Ramos (cell line): Measurements from ENCODE around the gene INPP5A.

Source experiments
- in situ Hi-C: fragments of 300-500 bp; cut with MboI; formaldehyde crosslinking; loops from one replicate; pipeline ENCODE4 v1.14.3; 2022; ENCODE audit warnings: low sequenced_read_pairs; ENCODE audit not compliant: unreplicated experiment

INPP5A gene

DNA sequence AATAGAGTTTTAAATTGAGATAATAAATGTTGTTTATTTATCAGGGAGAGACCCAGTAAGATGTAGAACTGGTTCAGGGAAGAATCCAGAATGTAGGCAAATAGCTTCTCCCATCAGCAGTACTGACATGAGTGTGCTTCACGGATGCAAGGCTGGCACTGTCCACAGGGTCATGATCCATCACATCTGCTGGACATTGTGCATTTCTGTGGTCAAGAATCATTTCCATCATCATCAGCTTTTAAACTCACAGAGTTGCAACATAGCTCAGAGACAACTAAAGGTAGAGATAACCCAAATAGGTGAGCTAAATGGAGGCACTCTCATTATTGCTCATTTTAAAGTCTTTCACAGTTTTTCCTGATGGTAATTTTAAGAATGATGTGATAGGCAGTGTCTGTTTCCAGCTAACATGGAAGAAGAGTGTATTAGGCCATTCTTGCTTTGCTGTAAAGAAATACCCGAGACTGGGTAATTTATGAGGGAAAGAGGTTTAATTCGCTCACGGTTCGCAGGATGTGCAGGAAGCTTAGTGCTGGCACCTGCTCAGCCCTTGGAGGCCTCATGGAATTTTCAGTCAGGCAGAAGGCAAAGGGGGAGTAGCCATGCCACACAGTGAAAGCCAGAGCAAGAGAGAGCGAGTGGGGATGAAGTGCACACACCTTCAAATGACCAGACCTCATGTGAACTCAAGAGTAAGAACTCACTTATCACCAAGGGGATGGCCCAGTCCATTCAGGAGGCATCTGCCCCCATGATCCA lies 80.8 kb downstream of the INPP5A start:
- in situ Hi-C loops: no loop called here

DNA sequence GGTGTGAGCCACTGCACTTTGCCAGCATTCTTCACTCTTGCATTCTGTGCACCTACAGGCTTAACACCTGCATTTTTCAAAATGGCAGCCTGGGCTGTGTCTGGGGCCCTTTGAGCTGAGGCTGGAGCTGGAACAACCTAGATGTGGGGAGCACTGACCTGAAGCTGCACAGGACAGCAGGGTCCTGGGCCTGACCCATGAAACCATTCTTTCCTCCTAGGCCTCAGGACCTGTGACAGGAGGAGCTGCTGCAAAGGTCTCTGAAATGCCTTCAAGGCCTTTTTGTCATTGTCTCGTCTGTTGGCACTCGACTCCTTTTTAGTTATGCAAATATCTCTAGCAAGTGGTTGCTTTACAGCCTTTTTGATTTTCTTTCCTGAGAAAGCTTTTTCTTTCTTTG lies 82.3 kb downstream of the INPP5A start:
- in situ Hi-C loops: no loop called here

DNA sequence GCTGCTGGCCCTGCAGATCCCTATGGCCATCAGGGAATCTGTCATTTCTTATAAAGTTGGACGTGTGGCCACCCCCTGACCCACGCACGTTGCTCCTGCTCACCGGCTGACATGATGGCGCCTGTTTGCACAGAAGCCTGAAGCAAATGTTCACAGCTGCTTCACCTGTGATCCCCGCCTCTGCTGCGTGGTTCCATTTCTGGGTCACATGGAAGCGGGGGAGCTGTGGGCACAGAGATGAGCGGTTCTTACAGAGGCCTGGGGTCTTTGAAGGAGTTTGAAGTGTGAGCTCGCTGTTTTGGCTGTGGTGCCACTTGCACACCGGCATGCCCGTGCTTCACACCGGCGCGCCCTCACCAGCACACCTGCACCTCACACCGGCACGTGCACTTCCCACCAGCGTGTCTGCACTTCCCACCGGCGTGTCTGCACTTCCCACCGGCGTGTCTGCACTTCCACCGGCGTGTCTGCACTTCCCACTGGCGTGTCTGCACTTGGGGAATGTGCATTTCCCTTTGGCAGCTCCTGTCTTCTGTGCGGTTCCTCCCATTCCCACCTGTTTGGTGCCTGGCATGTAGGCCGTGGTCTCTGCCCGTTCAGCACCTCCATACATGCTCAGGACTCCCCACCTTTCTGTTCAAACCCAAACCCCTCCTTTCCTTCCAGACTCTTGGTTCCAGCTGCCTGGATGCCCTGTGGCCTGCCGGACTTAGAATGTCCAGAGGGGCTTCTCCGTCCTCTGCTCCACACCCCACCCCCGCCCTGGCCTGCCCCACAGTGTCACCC lies 86.7 kb downstream of the INPP5A start:
- in situ Hi-C loops: no loop called here

DNA sequence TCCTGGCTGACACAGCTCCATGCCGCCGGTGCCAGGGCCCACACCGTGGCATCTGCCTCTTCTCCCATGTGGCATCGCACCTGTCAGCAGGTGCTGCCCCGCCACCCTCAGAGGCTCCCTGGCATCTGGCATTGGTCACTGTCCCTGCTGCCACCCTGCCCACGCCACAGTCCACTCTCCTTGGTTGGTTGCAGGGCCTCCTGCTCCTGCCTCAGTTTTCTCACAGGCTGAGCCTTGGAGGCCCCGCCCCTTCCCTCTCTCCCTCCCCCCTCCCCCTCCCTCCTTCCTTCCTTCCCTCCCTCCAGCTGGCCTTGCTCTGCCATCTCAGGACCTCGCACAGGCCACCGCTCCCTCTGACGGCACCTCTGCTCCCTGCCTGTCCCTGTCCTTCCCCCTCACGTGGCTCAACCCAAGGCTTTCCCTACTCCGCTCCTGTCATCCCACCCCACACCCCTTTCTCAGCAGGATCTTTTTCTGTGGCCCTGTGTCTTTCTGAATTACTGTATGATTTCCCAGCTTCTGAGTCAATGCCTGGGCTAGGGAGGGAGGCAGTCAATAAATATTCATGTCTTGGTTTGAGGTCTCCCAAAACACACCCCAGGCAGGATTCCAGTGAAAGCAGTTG lies 87.4 kb downstream of the INPP5A start:
- in situ Hi-C loops: no loop called here

DNA sequence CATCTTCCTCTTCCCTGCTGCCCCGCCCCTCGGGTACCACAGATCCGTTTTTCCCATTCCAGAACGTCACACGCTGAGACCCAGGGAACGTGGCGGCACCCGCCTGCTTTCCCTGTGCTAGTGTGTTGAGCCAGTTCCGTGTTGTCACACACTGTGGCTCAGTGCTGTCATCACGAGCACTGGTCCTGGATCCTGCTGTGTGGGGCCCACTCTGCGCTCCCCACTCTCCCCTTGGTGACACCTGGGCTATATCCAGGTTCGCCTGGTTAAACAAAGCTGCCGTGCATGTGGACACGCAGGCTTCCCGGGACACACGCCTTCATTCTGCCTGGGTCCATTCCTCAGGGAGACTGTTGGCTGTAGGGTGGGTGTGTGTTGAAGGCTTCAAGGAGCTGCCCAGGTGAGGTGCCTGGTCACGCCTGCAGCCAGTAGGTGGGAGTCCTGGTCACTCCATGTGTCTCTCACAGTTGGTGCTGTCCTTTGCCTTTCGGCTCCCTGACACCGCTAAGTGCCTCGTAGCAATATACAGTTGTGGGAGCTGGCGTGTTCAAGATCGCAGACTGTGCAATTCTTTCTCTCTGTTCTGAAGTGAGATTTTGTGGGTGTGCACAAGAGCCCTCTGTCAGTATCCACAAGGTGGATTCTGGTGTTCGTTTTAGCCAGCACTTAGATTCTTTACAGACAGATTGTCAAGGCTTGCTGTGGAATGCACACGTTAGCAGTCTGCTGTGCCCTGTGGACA lies 88.6 kb downstream of the INPP5A start:
- in situ Hi-C loops: no loop called here

GRCh38 chr10:132626761-132627665 lies 89.4 kb downstream of the INPP5A start:
- in situ Hi-C loops: no loop called here

DNA sequence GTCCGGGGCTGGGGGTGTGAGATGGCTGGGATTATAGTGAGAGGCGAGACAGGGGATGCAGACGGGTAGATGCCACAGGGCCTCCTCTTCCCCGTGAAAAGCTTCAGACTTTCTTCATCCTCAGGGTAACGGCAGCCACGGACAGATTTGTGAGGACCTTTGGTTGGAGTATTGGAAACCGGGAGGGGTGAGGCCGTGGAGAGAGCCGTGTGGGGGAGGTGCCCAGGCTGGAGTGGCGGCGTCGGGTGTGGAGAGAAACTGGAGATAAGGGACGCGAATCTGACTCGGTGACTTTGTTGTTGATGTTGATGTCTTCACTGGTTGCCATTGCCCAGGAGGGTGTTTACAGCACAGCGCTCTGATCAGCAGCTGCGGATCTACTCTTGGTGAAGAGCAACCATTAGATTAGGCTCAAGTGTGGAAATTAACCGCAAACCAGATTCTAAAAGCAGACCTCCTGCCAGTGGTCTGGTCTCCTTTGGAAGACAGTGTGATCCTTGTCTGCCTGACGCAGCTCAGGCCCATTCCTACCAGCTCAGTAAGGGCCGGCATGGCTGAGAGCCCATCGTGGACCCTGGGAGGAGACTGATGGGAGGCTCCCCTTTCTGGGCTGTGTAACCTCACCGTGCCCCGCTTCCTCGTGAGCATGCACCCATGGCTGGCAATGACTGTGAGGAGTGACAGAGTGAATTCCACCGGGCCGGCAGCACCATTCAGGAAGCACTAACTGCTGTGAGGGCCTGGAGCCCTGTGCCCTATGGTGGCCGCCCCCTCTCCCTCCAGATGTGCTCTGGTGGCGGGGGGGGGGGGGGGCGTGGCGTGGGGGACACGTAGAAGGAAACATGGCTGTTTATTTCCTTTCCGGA lies 90.3 kb downstream of the INPP5A start:
- in situ Hi-C loops: no loop called here

- in situ Hi-C loops: no loop called here
Measured at GRCh38 chr10:132628966-132629900, 91.6 kb downstream of the INPP5A start.

DNA sequence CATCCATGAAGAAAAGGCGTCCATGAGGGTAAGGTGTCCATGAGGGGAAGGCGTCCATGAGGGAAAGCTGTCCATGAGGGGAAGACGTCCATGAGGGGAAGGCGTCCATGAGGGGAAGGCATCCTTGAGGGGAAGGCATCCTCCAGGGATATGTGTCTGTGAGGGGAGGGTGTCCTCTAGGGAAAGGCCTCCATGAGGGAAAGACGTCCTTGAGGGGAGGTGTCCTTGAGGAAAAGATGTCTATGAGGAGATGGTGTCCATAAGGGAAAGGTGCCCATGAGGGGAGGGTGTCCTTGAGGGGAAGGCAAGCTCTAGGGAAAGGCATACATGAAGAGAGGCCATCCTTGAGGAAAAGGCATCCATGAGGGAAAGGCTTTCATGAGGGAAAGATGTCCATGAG lies 92.6 kb downstream of the INPP5A start:
- in situ Hi-C loops: loop anchor here (5.0 kb wide), 2 partner anchors 173 to 238 kb away; no protein-coding TSS in a partner anchor

DNA sequence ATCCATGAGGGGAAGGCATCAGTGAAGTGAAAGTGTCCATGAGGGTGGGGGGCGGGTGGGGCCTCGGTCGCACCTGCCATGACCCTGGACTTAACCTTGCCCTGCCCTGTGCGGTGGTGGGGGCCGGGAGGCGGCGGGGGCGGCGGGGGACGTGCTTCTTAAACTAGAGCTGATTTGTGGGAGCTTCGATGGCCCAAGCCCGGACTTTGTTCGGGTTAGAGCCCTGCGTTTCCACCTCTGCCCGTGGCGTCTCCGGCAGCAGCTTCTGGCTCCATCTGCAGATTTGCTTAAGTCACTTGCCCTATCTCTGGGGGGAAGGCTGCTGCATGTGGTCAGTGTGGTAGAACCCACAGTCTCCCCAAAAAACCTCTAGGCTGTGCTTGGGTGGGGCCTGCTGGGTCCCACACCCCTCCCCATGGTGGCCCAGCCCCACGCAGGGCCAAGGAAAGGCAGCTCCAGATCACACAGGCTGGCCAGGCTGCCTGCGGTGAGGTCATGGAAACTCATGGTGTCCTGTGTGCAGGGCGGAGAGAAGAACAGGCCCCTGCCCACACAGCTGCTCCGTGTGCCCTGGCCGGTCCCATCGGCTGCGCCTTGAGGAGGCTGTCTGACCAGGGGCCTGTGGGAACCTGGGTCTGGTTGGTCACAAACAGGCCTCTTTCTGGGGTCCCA lies 93.2 kb downstream of the INPP5A start:
- in situ Hi-C loops: loop anchor here (5.0 kb wide), 2 partner anchors 174 to 239 kb away; no protein-coding TSS in a partner anchor

- in situ Hi-C loops: loop anchor here (5.0 kb wide), 2 partner anchors 174 to 239 kb away; no protein-coding TSS in a partner anchor
Measured at GRCh38 chr10:132631338-132631735, 93.8 kb downstream of the INPP5A start.

DNA sequence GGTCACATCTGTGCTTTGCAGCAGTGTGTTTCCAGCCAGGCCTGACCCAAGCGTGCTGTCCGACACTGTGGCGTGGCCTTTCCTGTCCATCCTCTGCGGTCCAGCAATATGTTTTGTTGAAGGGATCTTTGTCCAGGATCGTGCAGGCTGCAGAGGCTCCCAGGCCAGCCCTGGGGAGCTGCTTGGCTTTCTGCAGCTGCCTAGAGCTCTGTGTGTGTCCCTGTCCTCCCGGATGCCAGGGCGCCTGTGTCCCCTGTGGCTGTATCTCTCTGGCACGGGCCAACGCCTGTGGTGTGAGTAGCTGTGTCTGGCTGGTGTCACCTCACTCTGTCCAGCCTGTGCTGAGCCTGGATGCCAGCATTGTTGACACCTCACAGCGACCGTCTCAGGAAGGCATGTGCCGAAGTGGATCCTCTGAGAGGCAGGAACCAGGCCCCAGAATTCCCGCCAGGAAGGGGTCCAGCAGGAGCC lies 94.5 kb downstream of the INPP5A start:
- in situ Hi-C loops: loop anchor here (5.0 kb wide), 2 partner anchors 175 to 240 kb away; no protein-coding TSS in a partner anchor

GRCh38 chr10:132632851-132633684 lies 95.5 kb downstream of the INPP5A start:
- in situ Hi-C loops: loop anchor here (5.0 kb wide), 2 partner anchors 176 to 241 kb away; no protein-coding TSS in a partner anchor

DNA sequence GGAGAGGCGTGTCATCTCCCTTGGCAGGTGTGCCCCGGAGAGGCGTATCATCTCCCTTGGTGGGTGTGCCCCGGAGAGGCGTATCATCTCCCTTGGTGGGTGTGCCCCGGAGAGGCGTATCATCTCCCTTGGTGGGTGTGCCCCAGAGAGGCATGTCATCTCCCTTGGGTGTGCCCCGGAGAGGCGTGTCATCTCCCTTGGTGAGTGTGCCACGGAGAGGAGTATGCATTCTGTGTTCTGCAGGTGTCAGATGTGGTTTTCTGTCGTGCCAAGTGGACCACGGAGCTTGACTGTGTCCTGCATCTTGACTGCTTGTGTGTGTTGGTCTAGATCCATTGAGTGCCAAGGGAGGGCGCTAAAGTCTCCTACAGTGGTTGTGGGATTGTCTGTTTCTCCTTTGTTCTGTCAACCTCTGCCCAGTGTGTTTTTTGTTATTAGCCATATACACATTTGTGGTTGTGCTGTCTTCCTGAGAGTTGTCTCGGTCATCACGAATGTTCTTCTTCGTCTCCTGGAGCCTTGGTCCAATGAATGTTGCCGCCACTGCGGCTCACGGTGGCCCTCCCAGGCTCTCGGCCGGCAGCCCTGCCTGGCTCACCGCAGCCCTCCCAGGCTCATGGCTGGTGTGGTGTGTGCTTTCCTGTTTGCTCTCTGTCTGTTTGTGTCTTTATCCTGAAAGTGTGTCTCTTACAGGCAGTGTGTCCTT lies 96.8 kb downstream of the INPP5A start:
- in situ Hi-C loops: loop anchor here (5.0 kb wide), 2 partner anchors 177 to 242 kb away; no protein-coding TSS in a partner anchor

DNA sequence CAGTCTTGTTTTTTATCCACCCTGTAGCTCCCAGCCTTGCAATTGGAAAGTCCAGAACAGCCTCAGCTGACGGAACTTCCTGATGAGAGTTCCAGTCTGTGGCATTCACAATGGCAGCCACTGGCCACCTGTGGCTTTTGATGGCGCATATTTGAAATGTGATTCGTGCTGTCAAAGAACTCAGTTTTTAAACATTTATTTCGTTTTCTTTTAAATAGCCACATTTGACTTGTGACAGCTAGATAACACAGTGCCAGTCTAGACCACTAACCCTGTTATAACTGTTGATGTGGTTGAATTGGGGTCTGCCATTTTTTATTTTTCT lies 97.3 kb downstream of the INPP5A start:
- in situ Hi-C loops: loop anchor here (5.0 kb wide), 2 partner anchors 178 to 243 kb away; no protein-coding TSS in a partner anchor
